HL-60/S4 (cell line): ENCODE results near the gene TBC1D22A.

Experiments
- in situ Hi-C: fragments of 300-500 bp; cut with MboI; formaldehyde crosslinking; loops from 2 replicates; pipeline ENCODE4 v1.14.3; 2022; ENCODE audit warnings: low sequenced_read_pairs

TBC1D22A gene

GRCh38 chr22:46902436-46902835 lies 140.0 kb downstream of the TBC1D22A start:
- in situ Hi-C loops, result no loop called here

- in situ Hi-C loops, result no loop called here
Observed at GRCh38 chr22:46902998-46903916, 140.8 kb downstream of the TBC1D22A start.

GRCh38 chr22:46905415-46905814 lies 143.0 kb downstream of the TBC1D22A start:
- in situ Hi-C loops, result no loop called here

GRCh38 chr22:46905834-46906233 lies 143.4 kb downstream of the TBC1D22A start:
- in situ Hi-C loops, result no loop called here

- in situ Hi-C loops, result no loop called here
Observed at GRCh38 chr22:46906326-46907045, 144.0 kb downstream of the TBC1D22A start.

GRCh38 chr22:46907241-46908215 lies 145.1 kb downstream of the TBC1D22A start:
- in situ Hi-C loops, result no loop called here

- in situ Hi-C loops, result no loop called here
Observed at GRCh38 chr22:46908641-46909107, 146.2 kb downstream of the TBC1D22A start.

GRCh38 chr22:46909237-46910030 lies 147.0 kb downstream of the TBC1D22A start:
- in situ Hi-C loops, result no loop called here

GRCh38 chr22:46910624-46911023 lies 148.2 kb downstream of the TBC1D22A start:
- in situ Hi-C loops, result no loop called here

GRCh38 chr22:46911346-46911745 lies 148.9 kb downstream of the TBC1D22A start:
- in situ Hi-C loops, result no loop called here

GRCh38 chr22:46913351-46913750 lies 150.9 kb downstream of the TBC1D22A start:
- in situ Hi-C loops, result no loop called here

- in situ Hi-C loops, result no loop called here
Observed at GRCh38 chr22:46914481-46914880, 152.0 kb downstream of the TBC1D22A start.

- in situ Hi-C loops, result no loop called here
Observed at GRCh38 chr22:46914916-46915894, 152.8 kb downstream of the TBC1D22A start.

- in situ Hi-C loops, result no loop called here
Observed at GRCh38 chr22:46915950-46916730, 153.7 kb downstream of the TBC1D22A start.

- in situ Hi-C loops, result no loop called here
Observed at GRCh38 chr22:46916886-46917770, 154.7 kb downstream of the TBC1D22A start.

- in situ Hi-C loops, result no loop called here
Observed at GRCh38 chr22:46917771-46918101, 155.3 kb downstream of the TBC1D22A start.

- in situ Hi-C loops, result no loop called here
Observed at GRCh38 chr22:46918197-46918596, 155.7 kb downstream of the TBC1D22A start.
